Stimulated activated CD4-positive, alpha-beta T cell treated with anti-CD3 and anti-CD28 coated beads, Interleukin-15, amount 100 ng/mL, for 48 hours (primary cell): ENCODE results near the gene ZFYVE27.

Source experiments
- DNase-seq, 2 donors: peaks; one replicate each; pipeline ENCODE4 v3.0.0-alpha.2; 2020; ENCODE audit warnings: low read depth in 2 of 2

The ZFYVE27 gene

DNA sequence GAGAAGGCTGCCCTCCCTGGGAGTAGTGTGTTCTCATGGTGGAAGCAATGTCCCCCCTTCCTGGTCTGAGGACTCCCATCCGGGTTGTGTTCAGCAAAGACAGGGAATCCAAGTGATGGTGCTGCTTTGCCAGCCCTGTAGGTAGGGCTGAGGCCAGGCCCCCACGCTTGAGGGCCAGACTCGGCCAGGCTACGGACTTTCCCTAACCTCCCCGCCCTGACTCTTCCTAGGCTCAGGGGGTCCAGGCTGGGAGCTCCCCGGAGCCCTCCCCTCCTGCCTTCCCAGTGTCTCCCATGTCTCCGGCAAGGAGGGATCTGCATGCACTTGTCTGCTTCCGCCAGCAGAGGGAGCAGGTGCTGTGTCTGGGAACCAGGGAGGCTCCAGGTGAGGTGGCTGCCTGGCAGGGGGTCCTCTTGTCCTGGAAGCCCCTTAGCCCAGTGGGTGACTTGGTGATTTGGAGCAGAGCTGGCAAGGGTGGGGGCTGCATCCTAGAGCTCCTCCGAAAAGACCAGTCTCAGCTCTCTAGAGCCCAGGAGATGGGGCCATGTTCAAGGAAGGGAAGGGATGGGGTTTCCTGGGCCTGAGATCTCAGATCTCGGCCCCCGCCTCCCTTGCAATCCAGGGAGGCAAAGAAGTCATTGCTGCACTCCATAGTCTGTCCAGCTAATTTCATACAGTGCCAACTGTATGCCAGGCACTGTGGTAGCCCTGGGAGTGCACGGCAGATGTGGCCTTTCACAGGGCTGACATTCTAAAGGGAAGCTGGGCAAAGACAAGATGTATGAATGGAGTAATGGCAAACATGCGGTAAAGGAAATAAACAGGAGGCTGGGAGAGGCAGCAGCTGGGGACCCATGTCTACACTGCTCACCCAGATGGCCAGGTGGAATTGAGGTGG is 55.1 kb downstream of the ZFYVE27 start:
- DNase-seq = peak; percentile 39 to 66

DNA sequence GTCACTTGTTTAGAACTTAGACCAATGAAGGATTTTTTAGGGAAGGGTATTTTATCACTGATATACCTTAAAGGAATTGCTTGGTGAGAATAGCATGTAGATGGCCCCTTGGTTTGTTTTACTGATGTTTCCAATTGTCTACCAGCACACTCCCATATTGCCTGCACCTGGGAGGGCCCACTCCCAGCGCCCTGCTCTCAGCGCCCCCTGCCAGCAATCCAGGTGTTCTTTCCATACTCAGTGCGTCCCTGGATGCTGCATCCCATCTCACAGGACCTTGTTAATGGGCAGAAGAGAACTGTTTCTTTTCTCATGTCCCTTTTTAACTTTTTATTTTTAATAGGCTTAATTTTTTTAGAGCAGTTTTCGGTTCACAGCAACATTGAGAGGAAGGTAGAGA is 59.0 kb downstream of the ZFYVE27 start:
- DNase-seq = no peak

DNA sequence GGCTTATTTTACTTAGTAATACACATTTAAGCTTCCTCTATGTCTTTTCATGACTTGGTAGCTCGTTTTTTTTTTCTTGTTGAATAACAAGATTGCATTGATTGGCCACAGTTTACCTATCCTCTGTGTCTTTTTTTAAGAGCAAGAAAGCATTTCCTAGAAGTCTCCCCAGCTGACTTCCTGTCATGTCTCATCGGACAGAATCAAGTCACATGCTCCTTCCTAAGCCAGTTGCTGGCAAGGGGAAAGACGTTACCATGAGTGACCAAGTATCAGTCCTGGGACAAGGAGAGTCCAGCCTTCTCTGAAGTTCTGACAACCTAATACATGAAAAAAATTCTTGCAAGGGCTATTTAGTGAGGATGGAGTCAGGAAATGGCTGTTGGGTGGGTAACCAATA is 59.7 kb downstream of the ZFYVE27 start:
- DNase-seq = peak in 1 of 2 donors; percentile 12

DNA sequence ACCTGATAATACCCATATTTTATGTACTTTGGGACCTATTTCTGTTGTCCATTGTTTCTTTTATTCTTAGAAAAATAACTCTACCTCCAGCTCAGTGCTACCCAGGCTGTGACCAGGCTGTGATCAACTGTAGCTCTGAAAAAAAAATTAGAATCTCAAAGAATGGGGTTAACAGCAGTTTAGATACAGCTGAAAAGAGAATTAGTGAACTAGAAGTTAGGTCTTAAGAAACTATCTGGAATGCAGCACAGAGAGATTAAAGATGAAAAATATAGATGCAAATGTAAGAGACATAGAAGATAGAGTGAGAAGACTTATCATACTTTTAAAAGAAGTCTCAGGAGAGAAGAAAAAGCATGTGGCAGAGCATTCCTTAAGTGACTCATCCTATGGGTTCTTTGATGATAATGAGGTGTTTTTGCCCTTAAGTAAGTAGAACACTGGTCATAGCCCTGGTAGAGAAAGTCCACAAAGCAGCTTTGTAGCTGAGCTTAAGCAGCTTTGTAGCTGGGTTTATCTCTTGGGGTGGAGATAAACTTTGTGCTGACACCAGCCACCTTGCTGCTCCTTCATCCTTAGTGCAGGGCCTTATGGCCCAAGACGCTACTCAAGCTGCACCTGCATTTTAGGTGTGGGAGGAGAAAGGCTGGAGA is 62.2 kb downstream of the ZFYVE27 start:
- no peak for DNase-seq

DNA sequence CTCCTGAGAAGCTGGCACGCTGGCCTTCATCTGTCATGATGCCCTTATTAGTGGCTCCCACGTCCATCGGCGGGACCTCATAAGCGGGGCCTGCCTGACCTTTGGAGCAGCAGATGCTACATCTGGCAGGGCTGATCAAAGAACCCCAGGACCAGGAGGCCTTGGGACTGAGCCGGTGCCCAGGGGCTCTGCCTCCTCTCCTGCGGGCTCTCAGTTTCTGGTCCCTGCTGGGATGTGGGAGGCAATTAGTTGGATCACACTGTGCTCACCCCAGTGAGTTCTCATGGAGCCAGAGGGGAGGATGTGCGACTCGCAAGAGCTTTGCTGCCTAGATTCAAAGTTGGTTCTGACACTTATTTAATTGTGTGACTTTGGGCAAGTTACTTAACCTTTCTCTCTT is 63.5 kb downstream of the ZFYVE27 start:
- DNase-seq = no peak

DNA sequence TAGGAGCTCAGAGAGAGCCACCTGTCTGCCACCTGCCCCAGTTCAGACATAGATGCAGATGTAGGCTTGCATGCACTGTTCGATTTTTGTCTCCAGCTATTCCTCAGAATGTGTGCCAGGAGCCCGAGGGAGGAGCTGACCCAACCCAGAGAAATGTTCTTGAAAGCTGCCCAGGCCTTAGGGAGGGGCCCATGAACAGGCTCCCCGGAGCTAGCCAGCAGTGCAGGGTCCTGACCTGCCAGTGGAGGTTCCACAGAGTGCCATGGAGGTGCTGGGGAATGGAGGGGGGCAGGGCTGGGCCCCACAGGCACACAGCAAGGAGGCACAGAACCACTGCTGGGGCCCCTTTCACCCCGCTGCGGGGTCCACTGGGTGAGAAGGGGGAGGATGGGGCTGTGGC is 64.5 kb downstream of the ZFYVE27 start:
- no peak for DNase-seq

DNA sequence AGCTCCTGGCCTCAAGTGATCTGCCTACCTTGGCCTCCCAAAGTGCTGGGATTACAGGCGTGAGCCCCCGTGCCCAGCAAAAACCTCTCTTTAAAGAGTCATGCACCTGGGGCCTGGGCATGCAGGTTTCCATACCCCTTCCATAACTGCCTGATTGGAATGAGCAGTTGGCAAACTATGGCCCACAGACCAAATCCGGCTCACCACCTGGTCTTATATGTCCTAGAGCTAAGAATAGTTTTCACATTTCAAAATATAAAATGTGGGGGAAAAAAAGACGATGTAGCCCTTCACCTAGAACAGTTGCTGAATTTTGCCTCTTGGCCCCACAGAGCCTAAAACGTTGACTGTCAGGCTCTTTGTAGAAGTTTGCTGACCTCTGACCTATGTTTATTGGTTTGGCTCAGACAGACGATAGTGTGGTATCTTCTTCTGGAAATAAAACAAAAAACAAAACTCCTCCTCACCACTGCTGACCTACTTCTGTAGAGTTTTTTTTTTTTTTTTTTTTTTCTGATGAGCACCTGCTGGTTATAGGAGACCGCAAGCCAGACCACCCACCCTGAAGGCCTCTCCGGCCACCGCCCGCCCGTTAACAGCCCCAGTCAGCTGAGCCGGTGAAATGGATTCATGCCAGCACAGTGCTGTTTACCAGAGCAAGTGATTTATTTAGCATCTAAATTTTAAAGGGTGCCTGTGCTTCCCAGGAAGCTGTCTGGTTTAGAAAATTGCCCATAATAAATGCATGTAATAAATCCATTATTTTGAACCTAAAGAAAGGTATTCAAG is 68.4 kb downstream of the ZFYVE27 start:
- no peak for DNase-seq

DNA sequence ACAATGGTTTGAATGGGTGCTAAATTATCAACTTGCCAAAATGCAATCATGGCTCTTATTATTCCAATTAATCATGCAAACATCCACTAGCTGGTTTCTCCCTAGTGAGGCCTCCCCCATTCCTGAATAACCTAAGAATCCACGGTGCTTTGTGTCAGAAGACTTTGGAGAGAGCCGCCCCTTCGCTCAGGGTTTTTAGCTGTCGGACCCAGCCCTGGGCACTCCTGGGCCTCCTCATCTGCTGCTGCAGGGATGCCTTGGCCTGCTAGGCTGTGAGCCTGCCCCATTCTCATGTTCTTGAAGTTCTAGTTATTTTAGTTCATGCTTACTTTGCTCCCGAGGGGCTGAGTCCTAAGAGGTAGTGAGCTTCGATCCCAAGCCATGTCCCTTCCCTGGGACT is 69.0 kb downstream of the ZFYVE27 start:
- DNase-seq = no peak

DNA sequence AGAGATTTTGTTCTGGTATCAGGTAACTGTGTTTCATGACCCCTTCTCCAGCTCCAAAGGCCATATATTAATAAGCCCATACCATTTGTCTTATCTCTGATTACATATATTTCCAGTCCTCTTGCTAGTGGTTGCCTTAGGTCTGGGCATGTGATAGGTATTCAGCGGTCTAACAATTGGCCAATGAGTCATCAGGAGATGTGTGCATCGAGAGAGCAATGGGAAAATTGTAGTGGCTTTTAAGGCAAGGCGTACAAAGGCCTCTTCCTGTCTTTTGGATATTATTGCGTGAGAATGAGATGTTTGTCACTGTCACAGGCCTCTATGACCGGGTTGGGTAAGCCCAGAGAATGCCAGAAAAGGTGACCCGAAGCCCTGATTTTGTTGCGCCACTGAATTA is 73.5 kb downstream of the ZFYVE27 start:
- no peak for DNase-seq
